SU-DHL-6 (cell line): ENCODE results near the gene HOXB1.

ENCODE experiments used
- H2AFZ ChIP-seq: fragments of 200-600 bp; sonication (generic); 2 replicates; pipeline ENCODE4 v1.6.1; 2014; ENCODE audit warnings: low read depth, mild to moderate bottlenecking, moderate library complexity, mixed read lengths, antibody characterized with exemption, low read length; ENCODE audit not compliant: severe bottlenecking
- H3F3A ChIP-seq: fragments of 200-600 bp; shearing (Covaris generic); 2 replicates; pipeline ENCODE4 v1.6.0; 2016; ENCODE audit warnings: antibody characterized with exemption, mild to moderate bottlenecking; ENCODE audit not compliant: insufficient read depth
- H3K27ac ChIP-seq: fragments of 200-600 bp; sonication (generic); 2 replicates; pipeline ENCODE4 v1.5.1; 2016; ENCODE audit warnings: low read depth, mild to moderate bottlenecking, low read length, moderate library complexity, mixed read lengths
- H3K27me3 ChIP-seq: fragments of 200-600 bp; sonication (generic), shearing (Covaris generic); 2 replicates; pipeline ENCODE4 v1.6.0; 2014; ENCODE audit warnings: mild to moderate bottlenecking, low read length
- H3K36me3 ChIP-seq: fragments of 200-600 bp; sonication (generic); 2 replicates; pipeline ENCODE4 v1.6.1; 2014; ENCODE audit warnings: mild to moderate bottlenecking, low read length, mixed read lengths
- H3K4me2 ChIP-seq: fragments of 300-600, 200-600 bp; shearing (Covaris generic), sonication (generic); 2 replicates; pipeline ENCODE4 v1.6.0; 2014; ENCODE audit warnings: low read length, low read depth, mild to moderate bottlenecking; ENCODE audit not compliant: poor library complexity, severe bottlenecking
- H3K4me3 ChIP-seq: fragments of 200-600 bp; sonication (generic); 2 replicates; pipeline ENCODE4 v1.5.1; 2014; ENCODE audit warnings: antibody characterized with exemption, low read length, mild to moderate bottlenecking, mixed read lengths; ENCODE audit not compliant: insufficient read depth, poor library complexity, severe bottlenecking
- H3K79me2 ChIP-seq: fragments of 200-600 bp; sonication (generic); 2 replicates; pipeline ENCODE4 v1.6.1; 2014; ENCODE audit warnings: mild to moderate bottlenecking, low read length, moderate library complexity; ENCODE audit not compliant: insufficient read depth
- H3K9ac ChIP-seq: fragments of 200-600 bp; sonication (generic); 2 replicates; pipeline ENCODE4 v1.7.0; 2014; ENCODE audit warnings: mild to moderate bottlenecking, low read length
- H3K9me2 ChIP-seq: fragments of 200-600 bp; sonication (generic); replicated peaks from 2 replicates; pipeline ENCODE4 v1.6.1; 2014; ENCODE audit warnings: low read length; ENCODE audit not compliant: insufficient read depth
- H3K9me3 ChIP-seq: fragments of 200-600 bp; sonication (generic); 2 replicates; pipeline ENCODE4 v1.6.1; 2014; ENCODE audit warnings: low read length, mixed read lengths; ENCODE audit not compliant: insufficient read depth
- H4K20me1 ChIP-seq: fragments of 200-600 bp; sonication (generic); 2 replicates; pipeline ENCODE4 v1.6.1; 2014; ENCODE audit warnings: low read depth, mild to moderate bottlenecking, antibody characterized with exemption, low read length, moderate library complexity, mixed read lengths
- EZH2phosphoT487 ChIP-seq: fragments of 200-600 bp; sonication (generic), shearing (Covaris generic); conservative IDR thresholded peaks from 2 replicates; pipeline ENCODE4 v1.6.1; 2018; ENCODE audit warnings: mild to moderate bottlenecking, antibody characterized with exemption, low read length, moderate library complexity, mixed read lengths
- TF ChIP-seq, protein P1 (sequence below): fragments of 200-600 bp; sonication (generic); IDR thresholded peaks from one replicate; pipeline ENCODE4 v1.5.1; 2017; ENCODE audit warnings: antibody characterized with exemption, mild to moderate bottlenecking, low read length, moderate library complexity; ENCODE audit not compliant: insufficient read depth, poor library complexity, severe bottlenecking

The HOXB1 gene

DNA sequence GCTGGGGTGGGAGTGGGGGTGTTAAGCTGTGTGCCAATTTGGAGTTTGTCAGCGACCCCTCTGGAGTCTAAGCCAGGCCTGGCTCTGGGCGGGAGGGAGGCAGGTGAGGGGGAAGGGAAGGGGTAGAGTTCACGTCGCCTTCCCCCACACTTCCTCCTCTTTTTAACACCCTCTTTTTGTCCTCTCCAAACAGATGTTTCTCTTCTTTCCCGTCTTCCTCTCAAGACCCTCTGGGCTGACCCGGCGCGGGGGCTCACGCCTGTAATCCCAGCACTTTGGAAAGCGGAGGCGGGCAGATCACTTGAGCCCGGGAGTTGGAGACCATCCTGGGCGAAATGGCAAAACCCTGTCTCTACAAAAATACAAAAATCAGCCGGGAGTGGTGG is 3.3 kb downstream of the HOXB1 start:
- Histone ChIP-seq H3K4me2 (no peak overlapping the region), H3K9ac (no peak overlapping the region), H3K4me3 (no peak overlapping the region), H3K9me3 (no peaks in the 10 kb centered on the region), H3K79me2 (no peaks in the 10 kb centered on the region), H3K36me3 (no peaks in the 10 kb centered on the region), H3F3A (no peaks in the 10 kb centered on the region), H3K27me3 (no peaks in the 10 kb centered on the region), H2AFZ (no peak overlapping the region), H4K20me1 (no peaks in the 10 kb centered on the region), H3K27ac (no peak overlapping the region), H3K9me2 (no peaks in the 10 kb centered on the region)
- TF ChIP-seq, protein P1, sequence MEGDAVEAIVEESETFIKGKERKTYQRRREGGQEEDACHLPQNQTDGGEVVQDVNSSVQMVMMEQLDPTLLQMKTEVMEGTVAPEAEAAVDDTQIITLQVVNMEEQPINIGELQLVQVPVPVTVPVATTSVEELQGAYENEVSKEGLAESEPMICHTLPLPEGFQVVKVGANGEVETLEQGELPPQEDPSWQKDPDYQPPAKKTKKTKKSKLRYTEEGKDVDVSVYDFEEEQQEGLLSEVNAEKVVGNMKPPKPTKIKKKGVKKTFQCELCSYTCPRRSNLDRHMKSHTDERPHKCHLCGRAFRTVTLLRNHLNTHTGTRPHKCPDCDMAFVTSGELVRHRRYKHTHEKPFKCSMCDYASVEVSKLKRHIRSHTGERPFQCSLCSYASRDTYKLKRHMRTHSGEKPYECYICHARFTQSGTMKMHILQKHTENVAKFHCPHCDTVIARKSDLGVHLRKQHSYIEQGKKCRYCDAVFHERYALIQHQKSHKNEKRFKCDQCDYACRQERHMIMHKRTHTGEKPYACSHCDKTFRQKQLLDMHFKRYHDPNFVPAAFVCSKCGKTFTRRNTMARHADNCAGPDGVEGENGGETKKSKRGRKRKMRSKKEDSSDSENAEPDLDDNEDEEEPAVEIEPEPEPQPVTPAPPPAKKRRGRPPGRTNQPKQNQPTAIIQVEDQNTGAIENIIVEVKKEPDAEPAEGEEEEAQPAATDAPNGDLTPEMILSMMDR: no peak
- TF ChIP-seq EZH2phosphoT487: no peak

GRCh38 chr17:48526608-48527546 is 3.9 kb downstream of the HOXB1 start:
- Histone ChIP-seq H3K4me2 (no peak overlapping the region), H3K79me2 (no peaks in the 10 kb centered on the region), H3K27me3 (no peaks in the 10 kb centered on the region), H3K36me3 (no peaks in the 10 kb centered on the region), H3K9me2 (no peaks in the 10 kb centered on the region), H3K27ac (no peak overlapping the region), H3K9me3 (no peaks in the 10 kb centered on the region), H3F3A (no peaks in the 10 kb centered on the region), H3K4me3 (no peak overlapping the region), H2AFZ (no peak overlapping the region), H3K9ac (no peak overlapping the region), H4K20me1 (no peaks in the 10 kb centered on the region)
- TF ChIP-seq EZH2phosphoT487: no peak
- TF ChIP-seq, protein P1: no peak

DNA sequence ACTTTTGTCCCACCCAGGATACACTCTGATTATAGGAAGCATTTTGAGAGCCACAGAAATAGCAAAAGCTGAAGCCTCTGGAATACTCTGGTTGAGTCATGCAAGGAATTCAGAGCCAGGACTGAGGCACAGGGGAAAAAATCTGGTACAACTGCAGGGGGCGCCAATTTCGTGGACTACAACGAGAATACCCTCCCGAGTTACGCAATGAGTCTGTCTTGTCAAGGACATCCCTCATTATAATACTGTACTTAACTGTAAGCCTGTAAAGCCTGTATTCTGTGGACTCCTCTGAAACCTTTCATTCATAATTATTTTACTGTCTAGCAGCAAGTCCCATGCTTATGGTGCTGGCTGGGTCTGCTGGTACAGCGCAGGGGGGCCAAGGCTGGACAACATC is 7.8 kb downstream of the HOXB1 start:
- no peak overlapping the region for H3K9ac ChIP-seq
- no peaks in the 10 kb centered on the region for H4K20me1 ChIP-seq
- TF ChIP-seq, protein P1: no peak
- TF ChIP-seq EZH2phosphoT487: no peak
- H3K4me3 ChIP-seq: no peak overlapping the region
- H3K36me3 ChIP-seq: no peaks in the 10 kb centered on the region
- H3K27me3 ChIP-seq: no peaks in the 10 kb centered on the region
- H2AFZ ChIP-seq: no peak overlapping the region
- H3K9me2 ChIP-seq: no peaks in the 10 kb centered on the region
- no peaks in the 10 kb centered on the region for H3K9me3 ChIP-seq
- H3K79me2 ChIP-seq: no peaks in the 10 kb centered on the region
- H3K27ac ChIP-seq: no peak overlapping the region
- no peak overlapping the region for H3K4me2 ChIP-seq
- no peaks in the 10 kb centered on the region for H3F3A ChIP-seq
